ENCODE data around the gene ICAM3. TPM values are rescaled to one million over a fixed set of nuclear protein-coding genes. Genes with fewer than 3 reads are reported as not detected.

ICAM3 gene
- total RNA-seq, 1 experiment from 2014 or later, result 28.3 TPM

DNA sequence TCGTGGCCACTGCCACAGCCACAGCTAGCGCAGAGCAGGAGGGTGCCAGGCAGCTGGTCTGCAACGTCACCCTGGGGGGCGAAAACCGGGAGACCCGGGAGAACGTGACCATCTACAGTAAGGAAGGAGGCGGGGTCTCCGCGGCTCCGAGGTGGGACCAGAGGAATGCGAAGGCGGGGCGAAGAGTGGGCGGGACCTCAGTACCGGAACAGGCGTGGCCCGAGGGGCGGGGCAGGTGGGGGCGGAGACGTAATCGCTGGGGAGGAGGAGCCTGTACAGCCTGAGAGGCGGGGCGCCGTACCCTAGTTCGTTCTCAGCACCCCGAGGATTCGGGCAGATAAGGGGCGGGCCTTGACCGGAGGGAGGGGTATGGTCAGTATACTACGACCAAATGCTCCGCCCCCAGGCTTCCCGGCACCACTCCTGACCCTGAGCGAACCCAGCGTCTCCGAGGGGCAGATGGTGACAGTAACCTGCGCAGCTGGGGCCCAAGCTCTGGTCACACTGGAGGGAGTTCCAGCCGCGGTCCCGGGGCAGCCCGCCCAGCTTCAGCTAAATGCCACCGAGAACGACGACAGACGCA is 47.1 kb downstream of the ICAM3 start:
- Histone ChIP-seq H2BK5ac (ENCODE audit: insufficient read length, low read length) (no peak overlapping the region), H2BK20ac (ENCODE audit: low read depth, low read length, poor library complexity, severe bottlenecking) (no peak overlapping the region), H3K79me1 (ENCODE audit: insufficient read depth, low read depth, low read length, poor library complexity, severe bottlenecking) (no peaks in the 10 kb centered on the region), H3K18ac (ENCODE audit: insufficient read length, low read depth, low read length) (no peak overlapping the region), H2AFZ (ENCODE audit: low read length) (no peak overlapping the region), H3K23ac (ENCODE audit: insufficient read length, low read depth, low read length) (no peak overlapping the region), H2AK5ac (ENCODE audit: insufficient read length, low read length) (no peak overlapping the region), H3K79me2 (ENCODE audit: insufficient read depth, low read length) (no peaks in the 10 kb centered on the region), H2BK15ac (ENCODE audit: low read depth, low read length) (no peak overlapping the region), H3T11ph (ENCODE audit: low read length) (no peak overlapping the region), H4K8ac (replicated peaks; ENCODE audit: insufficient read length, low read depth, low read length) (no peak overlapping the region), H4K20me1 (ENCODE audit: control insufficient read depth, insufficient read depth, insufficient read length) (no peaks in the 10 kb centered on the region), H3K9me3 (ENCODE audit: control insufficient read depth, low read depth, low read length) (no peaks in the 10 kb centered on the region), H4K91ac (ENCODE audit: insufficient read length, low read depth, low read length) (no peak overlapping the region), H3K56ac (ENCODE audit: insufficient read length, low read depth, low read length) (no peak overlapping the region), H3K4me2 (ENCODE audit: insufficient read depth, insufficient read length, low read length) (peak overlapping the region; percentile 92), H4K5ac (ENCODE audit: insufficient read length, low read depth, low read length) (no peak overlapping the region), H3K27me3 (ENCODE audit: insufficient read depth, low read length) (peaks cover 68% of the 10 kb centered on the region), H3K4me1 (ENCODE audit: insufficient read depth, low read length) (no peaks in the 10 kb centered on the region; the same call in 1 of the 2 replicates), H3K23me2 (ENCODE audit: insufficient read length, low read depth, low read length, poor library complexity, severe bottlenecking) (peaks cover 44% of the 10 kb centered on the region), H3K14ac (ENCODE audit: insufficient read depth, low read length) (no peak overlapping the region), H2BK120ac (ENCODE audit: low read depth, low read length, poor library complexity, severe bottlenecking) (no peak overlapping the region), H2BK12ac (ENCODE audit: insufficient read length, low read depth, low read length) (no peak overlapping the region), H3K9ac (ENCODE audit: extremely low read depth, insufficient read length, low read length) (no peak overlapping the region), H3K4ac (ENCODE audit: low read depth, low read length) (no peak overlapping the region), H3K27ac (ENCODE audit: insufficient read length, low read depth, low read length) (no peak overlapping the region)
- H3K9me3 Mint-ChIP-seq, result peaks cover 0 to 5% of the 10 kb centered on the region in 2 experiments; a peak in 3 of 5 replicates
- H3K4me3 Mint-ChIP-seq, result peak overlapping the region; percentile 51 to 92
- TF ChIP-seq, protein P1, sequence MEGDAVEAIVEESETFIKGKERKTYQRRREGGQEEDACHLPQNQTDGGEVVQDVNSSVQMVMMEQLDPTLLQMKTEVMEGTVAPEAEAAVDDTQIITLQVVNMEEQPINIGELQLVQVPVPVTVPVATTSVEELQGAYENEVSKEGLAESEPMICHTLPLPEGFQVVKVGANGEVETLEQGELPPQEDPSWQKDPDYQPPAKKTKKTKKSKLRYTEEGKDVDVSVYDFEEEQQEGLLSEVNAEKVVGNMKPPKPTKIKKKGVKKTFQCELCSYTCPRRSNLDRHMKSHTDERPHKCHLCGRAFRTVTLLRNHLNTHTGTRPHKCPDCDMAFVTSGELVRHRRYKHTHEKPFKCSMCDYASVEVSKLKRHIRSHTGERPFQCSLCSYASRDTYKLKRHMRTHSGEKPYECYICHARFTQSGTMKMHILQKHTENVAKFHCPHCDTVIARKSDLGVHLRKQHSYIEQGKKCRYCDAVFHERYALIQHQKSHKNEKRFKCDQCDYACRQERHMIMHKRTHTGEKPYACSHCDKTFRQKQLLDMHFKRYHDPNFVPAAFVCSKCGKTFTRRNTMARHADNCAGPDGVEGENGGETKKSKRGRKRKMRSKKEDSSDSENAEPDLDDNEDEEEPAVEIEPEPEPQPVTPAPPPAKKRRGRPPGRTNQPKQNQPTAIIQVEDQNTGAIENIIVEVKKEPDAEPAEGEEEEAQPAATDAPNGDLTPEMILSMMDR (conservative IDR thresholded peaks at IDR 0.05), result no peak
- H3K4me1 Mint-ChIP-seq, result peaks cover 17 to 49% of the 10 kb centered on the region in 2 experiments
- peak; percentile 96 for DNase-seq
- H3K36me3 Mint-ChIP-seq (ENCODE audit: insufficient read depth in 1 of 3, low read depth in 3 of 3), result no peaks in the 10 kb centered on the region; a peak in 3 of 7 replicates
- H3K27ac Mint-ChIP-seq, result no peak overlapping the region; a peak in 1 of 7 replicates
- peaks cover 99% of the 10 kb centered on the region for H3K27me3 Mint-ChIP-seq (ENCODE audit: low read depth)
- WGBS (ENCODE audit: extremely low coverage, insufficient read length, low lambda C conversion rate), result no CpG with 5 or more reads among the region's 45 CpGs

All from H9 (cell line).